Gastrocnemius medialis (tissue), 4 donors: ENCODE results near the gene HK3.

Source experiments
- POLR2A ChIP-seq, 2 donors: fragments of 450-650 bp; IDR thresholded peaks; one replicate each; pipeline ENCODE4 v1.6.1; 2017; ENCODE audit warnings: antibody characterized with exemption in 2 of 2, mild to moderate bottlenecking in 2 of 2, moderate library complexity in 2 of 2
- TF ChIP-seq, protein P1 (sequence below), 5 experiments: fragments of 450-650 bp in 3 of 5; fragments of 200-600 bp in 2 of 5; sonication (generic) in 2 of 5; IDR thresholded peaks in 4 of 5; conservative IDR thresholded peaks in 1 of 5; 1 replicate in 4 of 5; 2 replicates in 1 of 5; pipeline ENCODE4 v1.5.1; 2016 to 2019; ENCODE audit warnings: antibody characterized with exemption in 5 of 5, mild to moderate bottlenecking in 3 of 5, moderate library complexity in 3 of 5

DNA sequence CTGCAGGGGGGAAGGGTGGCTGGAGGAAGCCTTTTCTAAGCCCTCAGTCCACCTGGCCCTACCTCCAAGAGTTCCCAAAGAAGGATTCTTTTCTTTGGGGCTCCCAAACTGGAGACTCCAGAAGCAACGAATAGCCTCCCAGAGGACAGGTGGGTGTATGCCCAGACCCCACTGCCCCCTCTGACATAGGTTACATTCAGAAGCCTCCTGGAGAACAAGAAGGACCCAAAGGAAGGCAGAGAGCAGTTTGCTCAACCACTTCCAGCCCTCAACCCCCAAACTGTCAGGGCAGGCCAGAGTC, 10.3 kb downstream of the HK3 start:
- TF ChIP-seq, protein P1, sequence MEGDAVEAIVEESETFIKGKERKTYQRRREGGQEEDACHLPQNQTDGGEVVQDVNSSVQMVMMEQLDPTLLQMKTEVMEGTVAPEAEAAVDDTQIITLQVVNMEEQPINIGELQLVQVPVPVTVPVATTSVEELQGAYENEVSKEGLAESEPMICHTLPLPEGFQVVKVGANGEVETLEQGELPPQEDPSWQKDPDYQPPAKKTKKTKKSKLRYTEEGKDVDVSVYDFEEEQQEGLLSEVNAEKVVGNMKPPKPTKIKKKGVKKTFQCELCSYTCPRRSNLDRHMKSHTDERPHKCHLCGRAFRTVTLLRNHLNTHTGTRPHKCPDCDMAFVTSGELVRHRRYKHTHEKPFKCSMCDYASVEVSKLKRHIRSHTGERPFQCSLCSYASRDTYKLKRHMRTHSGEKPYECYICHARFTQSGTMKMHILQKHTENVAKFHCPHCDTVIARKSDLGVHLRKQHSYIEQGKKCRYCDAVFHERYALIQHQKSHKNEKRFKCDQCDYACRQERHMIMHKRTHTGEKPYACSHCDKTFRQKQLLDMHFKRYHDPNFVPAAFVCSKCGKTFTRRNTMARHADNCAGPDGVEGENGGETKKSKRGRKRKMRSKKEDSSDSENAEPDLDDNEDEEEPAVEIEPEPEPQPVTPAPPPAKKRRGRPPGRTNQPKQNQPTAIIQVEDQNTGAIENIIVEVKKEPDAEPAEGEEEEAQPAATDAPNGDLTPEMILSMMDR (IDR thresholded peaks at IDR 0.05 in 4 of 5, conservative IDR thresholded peaks at IDR 0.05 in 1 of 5): no peak
- no peak for TF ChIP-seq POLR2A (IDR thresholded peaks at IDR 0.05)
